ENCODE results near the gene UNC5CL. TPM values are rescaled to one million over a fixed set of nuclear protein-coding genes. Genes with fewer than 3 reads are reported as not detected.
A peak's percentile ranks its signal among the peaks of the same experiment; 100 is the strongest.

UNC5CL gene
- total RNA-seq, 2 experiments from 2014 or later = 1.8 to 1.9 TPM

DNA sequence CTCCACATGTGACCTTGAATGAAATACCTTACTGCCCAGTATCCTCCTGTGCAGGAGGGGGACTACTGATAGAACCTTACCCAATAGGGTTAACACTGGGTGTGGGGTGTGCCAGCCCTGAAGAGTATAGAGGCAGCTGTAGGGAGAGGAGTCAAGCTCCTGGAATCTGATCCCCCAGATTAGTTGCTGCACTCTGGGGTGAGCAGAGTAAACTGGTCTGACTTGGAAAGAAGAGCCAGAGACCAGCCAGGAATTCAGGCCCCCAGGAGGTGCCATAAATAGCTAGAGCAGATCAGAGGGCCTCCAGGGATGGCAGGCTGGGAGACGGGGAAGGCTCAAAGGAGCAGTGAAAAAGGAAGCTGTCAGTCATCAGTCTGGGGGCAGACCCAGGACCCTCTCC lies 10.5 kb upstream of the UNC5CL start:
- ChIA-PET CTCF (interaction anchor here (1.6 to 1.9 kb wide), 2 partner anchors 10 to 18 kb away, joined by 5 to 9 read pairs; partner anchors contain the start of gene UNC5CL), POLR2A (interaction anchor here (0.6 kb wide), 1 partner anchor 36 kb away, joined by 11 read pairs; no protein-coding TSS in a partner anchor)
- no peaks in the 10 kb centered on the region for H3K27me3 Mint-ChIP-seq
- DNase-seq (no peak), ATAC-seq (no peak)
- no peak overlapping the region for H3K27ac Mint-ChIP-seq
- no peak overlapping the region for H3K4me3 Mint-ChIP-seq
- no peaks in the 10 kb centered on the region for H3K9me3 Mint-ChIP-seq (ENCODE audit: low read depth)
- H3K36me3 Mint-ChIP-seq (ENCODE audit: low read depth) = peaks cover 13% of the 10 kb centered on the region
- intact Hi-C loops (cut with DNase I, micrococcal nuclease) = no loop called here
- H3K4me1 Mint-ChIP-seq = peaks cover 17% of the 10 kb centered on the region

DNA sequence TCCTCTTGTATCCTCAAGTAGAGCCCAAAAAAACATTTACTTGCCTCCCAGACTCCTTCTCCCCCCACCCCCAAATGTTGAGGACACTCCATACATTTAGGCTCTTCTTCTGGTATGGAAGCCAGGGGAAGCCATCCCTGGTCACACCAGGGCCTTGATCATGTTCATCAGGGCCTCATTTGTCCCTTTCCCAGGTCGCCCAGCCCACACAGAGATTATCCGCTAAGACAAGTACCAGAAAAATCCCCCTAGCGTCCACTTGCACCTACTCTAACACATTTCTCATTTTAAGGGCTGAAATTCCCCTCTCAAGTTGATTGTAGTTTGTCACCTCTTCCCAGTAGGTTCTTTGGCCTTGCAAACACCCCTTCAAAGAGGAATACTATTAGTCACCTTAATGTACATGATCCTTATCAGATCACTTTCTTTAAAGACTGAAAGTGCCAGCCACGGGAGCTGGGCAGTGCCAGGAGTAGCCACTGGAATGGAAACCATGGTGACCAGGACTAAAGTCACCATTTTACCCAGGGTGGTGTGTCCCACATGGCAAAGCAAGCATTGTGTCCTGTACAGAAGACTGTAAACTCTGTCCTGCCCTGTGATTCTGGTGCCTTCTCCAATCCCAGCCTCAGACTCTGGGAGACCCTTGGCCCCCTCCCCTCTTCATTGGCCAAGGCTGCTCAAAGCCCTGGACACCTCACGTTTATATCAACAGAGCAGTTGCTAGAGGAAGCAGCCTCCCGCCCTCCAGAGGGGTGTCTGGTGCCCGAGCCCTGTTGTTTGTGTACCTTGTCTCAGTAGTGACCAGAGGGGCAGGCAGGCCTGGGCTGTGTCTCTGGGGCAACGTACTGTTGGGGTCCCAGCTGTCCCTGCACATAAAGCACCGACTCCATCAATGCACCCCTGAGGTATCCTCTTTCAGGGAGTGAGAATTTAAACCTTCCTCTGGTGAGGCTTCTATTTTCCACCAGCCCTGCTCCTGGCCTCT lies 9.0 kb upstream of the UNC5CL start:
- ChIA-PET CTCF (interaction anchor here (1.9 kb wide), 1 partner anchor 8 kb away, joined by 9 read pairs; the partner anchor contains the start of gene UNC5CL), POLR2A (no interaction called here)
- Mint-ChIP-seq H3K27me3 (no peaks in the 10 kb centered on the region), H3K4me1 (peaks cover 17% of the 10 kb centered on the region), H3K4me3 (no peak overlapping the region), H3K27ac (no peak overlapping the region), H3K36me3 (ENCODE audit: low read depth) (peaks cover 13% of the 10 kb centered on the region), H3K9me3 (ENCODE audit: low read depth) (no peaks in the 10 kb centered on the region)
- DNase-seq = no peak
- no peak for ATAC-seq
- intact Hi-C loops (cut with DNase I, micrococcal nuclease) = no loop called here

DNA sequence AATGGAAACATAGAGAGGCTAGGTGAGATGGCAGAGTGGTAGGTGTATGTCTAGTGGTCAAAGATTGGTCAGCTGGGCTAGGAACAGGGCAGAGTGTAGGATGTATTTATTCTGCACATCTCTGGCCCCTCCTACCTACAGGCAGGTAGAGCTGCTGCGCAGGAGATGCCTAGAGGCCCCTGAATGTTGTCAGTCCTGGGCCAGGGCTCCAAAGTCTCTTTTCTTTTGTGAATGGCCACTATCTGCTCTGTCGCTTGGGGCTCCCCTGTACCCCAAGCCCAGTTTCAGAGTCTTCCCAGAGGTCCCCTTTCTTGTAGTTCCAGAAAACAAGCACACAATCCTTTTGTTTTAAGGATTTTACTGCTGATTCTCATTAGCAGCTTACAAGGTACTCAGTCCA lies 8.3 kb upstream of the UNC5CL start:
- ChIA-PET CTCF (interaction anchor here (1.1 kb wide), 1 partner anchor 16 kb away, joined by 4 read pairs; no protein-coding TSS in a partner anchor), POLR2A (no interaction called here)
- DNase-seq (no peak), ATAC-seq (no peak)
- Mint-ChIP-seq H3K4me3 (no peak overlapping the region), H3K27me3 (no peaks in the 10 kb centered on the region), H3K27ac (no peak overlapping the region), H3K36me3 (ENCODE audit: low read depth) (peaks cover 13% of the 10 kb centered on the region), H3K9me3 (ENCODE audit: low read depth) (no peaks in the 10 kb centered on the region), H3K4me1 (peaks cover 11% of the 10 kb centered on the region)
- intact Hi-C loops (cut with DNase I, micrococcal nuclease) = no loop called here

DNA sequence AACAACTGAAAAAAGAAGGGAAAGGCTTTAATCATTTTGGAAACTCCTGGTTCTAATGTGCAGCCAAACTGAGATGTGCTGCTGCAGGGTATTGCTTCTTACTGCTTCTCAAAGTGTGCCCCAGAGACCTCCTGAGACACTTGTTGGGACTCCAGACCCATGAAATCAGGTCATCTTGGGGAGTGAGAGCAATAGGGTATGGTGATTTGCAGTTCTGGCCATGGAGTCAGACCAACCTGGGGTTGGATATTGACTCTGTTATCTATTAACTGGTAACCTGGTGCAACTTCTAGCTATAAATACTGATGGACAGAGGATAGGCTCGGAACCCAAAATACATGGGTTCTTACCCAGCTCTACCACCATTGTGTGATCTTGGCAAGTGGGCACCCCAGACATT lies 7.1 kb upstream of the UNC5CL start:
- CTCF ChIA-PET = interaction anchor here (0.7 to 1.3 kb wide), 4 partner anchors 14 to 42 kb away, joined by 3 to 4 read pairs (median 4); no protein-coding TSS in a partner anchor
- Mint-ChIP-seq H3K4me1 (no peaks in the 10 kb centered on the region), H3K27me3 (no peaks in the 10 kb centered on the region), H3K36me3 (ENCODE audit: low read depth) (peaks cover 9% of the 10 kb centered on the region), H3K9me3 (ENCODE audit: low read depth) (no peaks in the 10 kb centered on the region), H3K27ac (no peak overlapping the region), H3K4me3 (no peak overlapping the region)
- POLR2A ChIA-PET = no interaction called here
- no peak for ATAC-seq
- intact Hi-C loops (cut with DNase I, micrococcal nuclease) = no loop called here
- DNase-seq = no peak

DNA sequence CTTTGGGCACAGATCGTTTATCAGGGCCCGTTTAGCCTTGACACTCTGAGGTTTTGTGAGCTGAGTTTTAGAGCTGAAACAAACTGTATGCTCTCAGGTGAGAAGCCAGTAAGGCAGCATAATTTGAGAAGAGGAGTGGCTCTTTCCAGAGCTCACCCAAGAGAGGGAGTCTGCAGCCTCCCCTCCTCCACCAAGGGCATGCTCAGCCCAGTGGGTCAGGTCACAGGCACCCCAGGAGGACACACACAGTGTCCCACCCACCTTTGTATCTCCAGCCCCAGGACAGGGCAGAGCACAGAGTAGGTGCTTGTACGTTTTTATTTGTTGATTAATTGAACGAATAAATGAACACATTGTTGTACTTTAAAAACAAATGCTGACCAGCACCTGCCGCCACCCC lies 6.6 kb upstream of the UNC5CL start:
- Mint-ChIP-seq H3K9me3 (ENCODE audit: low read depth) (no peaks in the 10 kb centered on the region), H3K27ac (no peak overlapping the region), H3K4me1 (peaks cover 2% of the 10 kb centered on the region)

DNA sequence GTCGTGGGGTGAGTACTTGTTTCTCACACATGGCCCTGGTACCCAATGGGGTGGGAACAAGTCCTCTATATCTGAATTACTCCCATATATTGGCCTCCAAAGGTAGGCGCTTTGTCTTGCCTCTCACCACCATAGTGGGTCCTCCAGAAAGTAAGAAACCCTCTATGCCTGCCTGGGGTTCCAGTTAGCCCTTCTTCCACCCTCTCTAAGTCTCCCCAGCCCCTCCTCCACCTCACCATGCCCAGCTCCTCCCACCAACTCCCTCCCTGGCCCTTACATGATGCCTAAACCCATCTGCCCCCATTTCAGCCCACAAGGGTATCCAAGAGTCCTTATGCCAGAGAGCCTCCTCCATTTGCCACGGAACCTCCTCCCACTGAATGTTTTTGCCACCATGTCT lies 4.1 kb upstream of the UNC5CL start:
- intact Hi-C loops (cut with DNase I, micrococcal nuclease) = no loop called here
- ChIA-PET CTCF (no interaction called here), POLR2A (no interaction called here)
- DNase-seq (no peak), ATAC-seq (no peak)
- H3K4me1 Mint-ChIP-seq = peaks cover 8% of the 10 kb centered on the region
- no peak overlapping the region for H3K4me3 Mint-ChIP-seq
- H3K27me3 Mint-ChIP-seq = no peaks in the 10 kb centered on the region
- no peaks in the 10 kb centered on the region for H3K9me3 Mint-ChIP-seq (ENCODE audit: low read depth)
- no peak overlapping the region for H3K27ac Mint-ChIP-seq
- peaks cover 4% of the 10 kb centered on the region for H3K36me3 Mint-ChIP-seq (ENCODE audit: low read depth)

More for the DNA sequence above, 6.6 kb upstream of the UNC5CL start:
- DNase-seq = no peak
- intact Hi-C loops (cut with DNase I, micrococcal nuclease) = no loop called here
- no peak for ATAC-seq
- peaks cover 7% of the 10 kb centered on the region for H3K36me3 Mint-ChIP-seq (ENCODE audit: low read depth)
- no peak overlapping the region for H3K4me3 Mint-ChIP-seq
- no peaks in the 10 kb centered on the region for H3K27me3 Mint-ChIP-seq
- POLR2A ChIA-PET = no interaction called here
- CTCF ChIA-PET = interaction anchor here (1.0 to 1.3 kb wide), 2 partner anchors 18 to 42 kb away, joined by 3 to 4 read pairs; no protein-coding TSS in a partner anchor

DNA sequence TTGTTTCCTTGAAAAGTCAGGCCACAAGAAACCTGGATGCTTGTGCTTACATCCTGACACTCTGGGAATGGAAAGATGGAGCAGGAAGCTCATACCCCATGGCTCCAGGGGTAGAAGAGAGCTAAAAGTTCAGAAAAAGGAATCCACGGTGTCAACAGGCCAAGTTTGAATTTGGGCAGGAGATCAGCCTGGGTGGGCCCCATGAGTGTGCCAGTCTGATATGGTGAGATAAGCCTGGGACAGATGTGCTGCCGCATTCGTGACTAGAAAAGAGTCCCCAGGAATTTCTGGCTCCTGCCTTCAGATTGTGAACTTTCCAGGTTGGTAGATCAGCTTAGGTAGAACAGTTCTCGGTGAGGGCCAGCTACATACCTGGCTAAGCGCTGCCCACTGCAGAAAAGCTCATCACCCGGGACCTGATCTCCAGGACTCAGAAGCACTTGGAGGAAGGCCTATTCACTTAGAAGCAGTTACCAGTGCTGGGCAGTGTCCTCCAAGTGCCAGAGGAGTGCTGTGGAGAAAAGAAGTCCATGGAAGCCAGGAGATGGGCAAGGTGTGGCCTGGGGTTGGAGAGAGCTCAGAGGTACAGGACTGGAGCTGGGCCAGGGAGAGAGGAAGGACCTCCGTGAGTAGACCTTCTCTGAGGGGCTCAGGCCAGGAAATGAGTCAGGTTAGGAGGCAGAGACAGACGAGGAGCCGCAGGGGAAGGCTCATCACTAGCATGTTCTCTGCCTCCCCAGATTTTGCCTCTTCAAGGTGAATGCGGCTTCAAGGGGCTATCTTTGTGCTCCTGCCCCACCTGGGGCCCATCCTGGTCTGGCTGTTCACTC lies 3.4 kb upstream of the UNC5CL start, which contains the start of gene TSPO2:
Gene TSPO2, plus strand, starts transcription at position 242 of the 830 bp plus-strand sequence. Its CDS starts 519 bp downstream, at position 761.
- no peak for DNase-seq
- intact Hi-C loops (cut with DNase I, micrococcal nuclease) = no loop called here
- no peak for ATAC-seq
- Mint-ChIP-seq H3K36me3 (ENCODE audit: low read depth) (peaks cover 4% of the 10 kb centered on the region), H3K9me3 (ENCODE audit: low read depth) (no peaks in the 10 kb centered on the region), H3K27me3 (no peaks in the 10 kb centered on the region), H3K27ac (no peak within 1 kb of the TSS), H3K4me3 (no peak within 1 kb of the TSS), H3K4me1 (peaks cover 8% of the 10 kb centered on the region)
- ChIA-PET CTCF (interaction anchor here (0.6 to 3.5 kb wide), 3 partner anchors 14 to 221 kb away, joined by 3 to 27 read pairs (median 4); no protein-coding TSS in a partner anchor), POLR2A (no interaction called here)

DNA sequence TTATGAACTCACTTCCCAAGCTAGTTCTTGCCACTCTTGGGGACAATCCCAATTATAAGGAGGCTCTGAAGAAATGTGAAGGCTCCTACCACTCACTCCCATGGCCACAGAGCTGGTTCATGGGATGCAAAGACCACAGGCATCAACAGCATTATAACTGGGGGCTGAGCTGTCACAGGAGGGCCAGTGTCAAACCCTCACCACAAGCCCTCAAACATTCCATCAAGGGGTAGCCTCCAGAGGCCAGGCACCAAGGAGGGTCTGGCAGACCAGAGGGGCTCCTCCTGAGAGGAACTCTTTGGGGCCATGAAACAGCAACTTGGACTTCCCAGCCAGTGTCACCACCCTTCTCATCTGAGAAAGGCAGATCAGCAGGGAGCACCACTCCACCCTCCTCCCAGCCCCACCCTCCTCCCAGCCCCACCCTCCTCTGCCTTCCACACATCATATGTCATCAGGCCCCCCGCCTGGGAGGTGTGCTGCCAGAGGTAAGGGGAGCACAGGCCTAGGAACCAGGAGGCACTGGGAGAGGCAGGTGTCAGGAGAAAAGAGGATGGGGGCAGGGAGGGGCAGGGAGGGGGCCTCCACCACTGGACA lies 2.0 kb upstream of the UNC5CL start:
- intact Hi-C loops (cut with DNase I, micrococcal nuclease) = no loop called here
- H3K27ac Mint-ChIP-seq = no peak overlapping the region
- peaks cover 8% of the 10 kb centered on the region for H3K4me1 Mint-ChIP-seq
- DNase-seq (no peak), ATAC-seq (no peak)
- no peaks in the 10 kb centered on the region for H3K27me3 Mint-ChIP-seq
- H3K9me3 Mint-ChIP-seq (ENCODE audit: low read depth) = no peaks in the 10 kb centered on the region
- ChIA-PET POLR2A (no interaction called here), CTCF (interaction anchor here (0.6 to 3.5 kb wide), 7 partner anchors 8 to 276 kb away, joined by 3 to 27 read pairs (median 3); partner anchors contain the start of gene APOBEC2)
- no peak overlapping the region for H3K4me3 Mint-ChIP-seq
- H3K36me3 Mint-ChIP-seq (ENCODE audit: low read depth) = peaks cover 4% of the 10 kb centered on the region

DNA sequence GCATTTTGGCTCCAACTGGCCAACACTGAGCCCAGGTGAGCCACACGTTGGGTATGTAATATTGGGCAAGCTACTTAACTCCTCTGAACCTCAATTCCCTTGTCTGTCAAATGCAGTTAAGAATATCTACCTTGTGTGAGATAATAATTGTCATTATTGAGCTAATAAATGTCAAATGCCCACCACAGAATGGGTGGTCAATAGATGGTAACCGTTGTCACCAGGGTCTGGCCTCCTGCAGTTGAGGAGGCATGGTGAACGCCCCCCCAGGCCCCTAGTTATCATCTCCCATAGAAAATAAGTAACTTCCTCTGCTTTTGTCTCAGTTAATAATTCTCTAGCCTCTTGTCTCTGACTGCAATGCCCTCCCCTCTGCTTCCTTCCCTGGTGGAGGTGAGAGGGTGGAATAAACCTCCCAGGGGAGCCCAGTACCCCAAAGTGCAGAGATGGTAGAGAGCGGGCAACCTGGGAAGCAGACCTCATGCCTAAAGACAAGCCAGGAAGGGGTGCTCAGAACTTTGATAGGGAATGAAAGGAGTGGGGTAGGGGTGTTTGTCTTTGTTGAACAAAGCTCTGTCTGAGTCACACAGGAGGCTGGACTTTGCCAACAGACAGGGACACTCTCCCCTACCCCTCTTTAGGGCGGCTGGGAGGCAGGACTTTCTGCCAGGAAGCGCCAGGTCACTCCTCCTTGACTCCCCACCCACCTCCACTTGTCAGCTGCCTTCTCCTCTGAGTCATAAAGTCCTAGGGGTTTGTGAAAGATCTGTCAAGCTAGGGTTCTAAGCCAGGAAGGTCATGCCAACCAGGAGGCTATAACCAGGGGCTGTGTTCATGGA lies 1.3 kb upstream of the UNC5CL start:
- no peak overlapping the region for H3K27ac Mint-ChIP-seq
- ATAC-seq = peak; percentile 77
- ChIA-PET POLR2A (interaction anchor here (0.6 kb wide), 1 partner anchor 136 kb away, joined by 3 read pairs; no protein-coding TSS in a partner anchor), CTCF (interaction anchor here (0.6 to 3.5 kb wide), 12 partner anchors 9 to 414 kb away, joined by 3 to 27 read pairs (median 3); partner anchors contain the start of gene APOBEC2)
- no peaks in the 10 kb centered on the region for H3K27me3 Mint-ChIP-seq
- peaks cover 4% of the 10 kb centered on the region for H3K36me3 Mint-ChIP-seq (ENCODE audit: low read depth)
- DNase-seq = peak; percentile 43
- peaks cover 8% of the 10 kb centered on the region for H3K4me1 Mint-ChIP-seq
- no peaks in the 10 kb centered on the region for H3K9me3 Mint-ChIP-seq (ENCODE audit: low read depth)
- no peak overlapping the region for H3K4me3 Mint-ChIP-seq
- intact Hi-C loops (cut with DNase I, micrococcal nuclease) = no loop called here

DNA sequence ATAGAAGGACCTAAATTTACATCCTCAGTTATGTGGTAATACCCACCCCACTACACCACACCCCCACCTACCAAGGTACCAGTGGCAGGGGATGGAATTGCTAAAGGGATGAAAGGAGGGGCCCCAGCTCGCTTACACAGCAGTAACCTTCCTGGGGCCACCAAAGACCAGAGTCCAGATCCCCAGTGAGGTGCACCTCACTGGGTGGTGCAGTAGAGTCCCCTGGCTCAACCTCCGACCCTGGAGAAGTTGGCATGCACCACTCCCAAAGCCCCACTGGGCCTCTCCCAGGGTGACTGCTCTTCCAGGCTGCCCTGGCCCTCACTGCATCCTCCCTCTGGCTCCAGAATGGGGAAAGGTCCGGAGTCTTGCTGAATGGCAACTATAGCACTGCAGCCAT lies 816 bp downstream of the UNC5CL start:
- no peak overlapping the region for H3K27ac Mint-ChIP-seq
- ATAC-seq (no peak), DNase-seq (no peak)
- intact Hi-C loops (cut with DNase I, micrococcal nuclease) = no loop called here
- ChIA-PET POLR2A (no interaction called here), CTCF (interaction anchor here (0.6 to 2.5 kb wide), 4 partner anchors 14 to 1717 kb away, joined by 3 to 13 read pairs (median 6); partner anchors contain the start of gene APOBEC2)
- H3K4me1 Mint-ChIP-seq = peaks cover 8% of the 10 kb centered on the region
- H3K36me3 Mint-ChIP-seq (ENCODE audit: low read depth) = peaks cover 4% of the 10 kb centered on the region
- no peaks in the 10 kb centered on the region for H3K9me3 Mint-ChIP-seq (ENCODE audit: low read depth)
- H3K27me3 Mint-ChIP-seq = no peaks in the 10 kb centered on the region
- H3K4me3 Mint-ChIP-seq = no peak overlapping the region

Measured in activated CD4-positive, alpha-beta T cell treated with anti-CD3 and anti-CD28 coated beads for 36 hours (primary cell).